ENCODE data around the gene NID1.

GRCh38 chr1:235928197-235928596 lies 136.7 kb downstream of the NID1 start:
- TF ChIP-seq EZH2 (optimal IDR thresholded peaks at IDR 0.05; ENCODE audit: low read depth, low read length) (no peak), CTCF (IDR thresholded peaks at IDR 0.05; ENCODE audit: low read length) (no peak), EZH2phosphoT487 (IDR thresholded peaks at IDR 0.05; ENCODE audit: low read length) (no peak)
